ENCODE measurements around the gene KLHL21.

DNA sequence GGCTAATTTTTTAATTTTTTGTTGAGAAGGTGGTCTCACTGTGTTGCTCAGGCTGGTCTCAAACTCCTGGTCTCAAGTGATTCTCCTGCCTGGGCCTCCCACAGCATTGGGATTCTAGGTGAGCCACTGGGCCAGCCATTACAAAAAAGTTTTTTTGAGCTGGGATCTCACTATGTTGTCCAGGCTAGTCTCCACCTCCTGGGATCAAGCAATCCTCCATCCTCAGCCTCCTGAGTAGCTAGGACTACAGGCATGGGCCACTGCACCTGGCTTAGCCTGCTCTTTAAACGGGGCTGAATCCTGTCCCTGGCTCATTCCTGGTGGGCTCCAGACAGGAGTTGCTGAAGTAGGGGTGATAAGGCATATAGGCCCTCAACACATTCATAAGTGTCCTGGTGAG, 45.1 kb downstream of the KLHL21 start:
- no peak for TF ChIP-seq POLR2AphosphoS5 (IDR thresholded peaks at IDR 0.05)
- TF ChIP-seq, protein P1, sequence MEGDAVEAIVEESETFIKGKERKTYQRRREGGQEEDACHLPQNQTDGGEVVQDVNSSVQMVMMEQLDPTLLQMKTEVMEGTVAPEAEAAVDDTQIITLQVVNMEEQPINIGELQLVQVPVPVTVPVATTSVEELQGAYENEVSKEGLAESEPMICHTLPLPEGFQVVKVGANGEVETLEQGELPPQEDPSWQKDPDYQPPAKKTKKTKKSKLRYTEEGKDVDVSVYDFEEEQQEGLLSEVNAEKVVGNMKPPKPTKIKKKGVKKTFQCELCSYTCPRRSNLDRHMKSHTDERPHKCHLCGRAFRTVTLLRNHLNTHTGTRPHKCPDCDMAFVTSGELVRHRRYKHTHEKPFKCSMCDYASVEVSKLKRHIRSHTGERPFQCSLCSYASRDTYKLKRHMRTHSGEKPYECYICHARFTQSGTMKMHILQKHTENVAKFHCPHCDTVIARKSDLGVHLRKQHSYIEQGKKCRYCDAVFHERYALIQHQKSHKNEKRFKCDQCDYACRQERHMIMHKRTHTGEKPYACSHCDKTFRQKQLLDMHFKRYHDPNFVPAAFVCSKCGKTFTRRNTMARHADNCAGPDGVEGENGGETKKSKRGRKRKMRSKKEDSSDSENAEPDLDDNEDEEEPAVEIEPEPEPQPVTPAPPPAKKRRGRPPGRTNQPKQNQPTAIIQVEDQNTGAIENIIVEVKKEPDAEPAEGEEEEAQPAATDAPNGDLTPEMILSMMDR (IDR thresholded peaks at IDR 0.05) = no peak
- TF ChIP-seq POLR2A (IDR thresholded peaks at IDR 0.05) = no peak

All from prostate gland (tissue), 2 donors.